LNCAP (cell line): ENCODE measurements around the gene OOSP4A.

Experiments
- CTCF ChIP-seq: fragments of 450-650 bp; IDR thresholded peaks from 2 replicates; pipeline ENCODE4 v1.5.1; 2017; ENCODE audit warnings: mild to moderate bottlenecking

OOSP4A gene

GRCh38 chr11:60016881-60017280, 53.0 kb downstream of the OOSP4A start, which contains the start of gene OOSP4B:
OOSP4B (plus strand) TSS chr11:60017181.
- no peak for TF ChIP-seq CTCF

- no peak for TF ChIP-seq CTCF
Observed at GRCh38 chr11:60018058-60018457, 54.2 kb downstream of the OOSP4A start.
